Common myeloid progenitor, CD34-positive (primary cell): ENCODE data around the gene ETS2.

Experiments used
- CTCF ChIA-PET: fragments of 350-600 bp; sonication (Branson Sonifier 250); formaldehyde crosslinking; loops from one replicate; lab custom pipeline; 2021; ENCODE audit warnings: antibody characterized with exemption; lab: Charles Lee
- POLR2A ChIA-PET: fragments of 350-600 bp; sonication (Branson Sonifier 250); formaldehyde crosslinking; loops from one replicate; lab custom pipeline; 2021; ENCODE audit warnings: antibody characterized with exemption; lab: Charles Lee
- DNase-seq, 3 donors: peaks; one replicate each; pipeline versions ENCODE4 v3.0.0 to v3.0.0-alpha.2; 2013
- H3K27ac ChIP-seq, 2 experiments: 1 replicate in 1 of 2; 2 replicates in 1 of 2; pipeline ENCODE4 v1.7.0; 2013; ENCODE audit warnings: inconsistent platforms in 2 of 2, low read length in 2 of 2, mild to moderate bottlenecking in 2 of 2, low read depth in 1 of 2, moderate library complexity in 1 of 2; ENCODE audit not compliant: severe bottlenecking in 2 of 2, insufficient read depth in 1 of 2, poor library complexity in 1 of 2
- H3K27me3 ChIP-seq, 5 experiments: replicated peaks in 2 of 5; 1 replicate in 3 of 5; 2 replicates in 2 of 5; pipeline versions ENCODE4 v1.6.1 to v1.7.0; 2013; ENCODE audit warnings: low read length in 4 of 5, mild to moderate bottlenecking in 2 of 5, moderate library complexity in 2 of 5, inconsistent platforms in 1 of 5; ENCODE audit not compliant: insufficient read depth in 5 of 5, control insufficient read depth in 4 of 5
- H3K36me3 ChIP-seq, 4 experiments: 1 replicate in 2 of 4; 2 replicates in 2 of 4; pipeline versions ENCODE4 v1.6.1 to v1.7.0; 2013; ENCODE audit warnings: low read length in 3 of 4, control low read depth in 1 of 4, mild to moderate bottlenecking in 1 of 4; ENCODE audit not compliant: control insufficient read depth in 4 of 4, insufficient read depth in 4 of 4
- H3K4me1 ChIP-seq, 4 experiments: 1 replicate in 3 of 4; 2 replicates in 1 of 4; pipeline versions ENCODE4 v1.6.1 to v1.7.1; 2013; ENCODE audit warnings: low read length in 3 of 4, mild to moderate bottlenecking in 3 of 4, control low read depth in 1 of 4, inconsistent platforms in 1 of 4, moderate library complexity in 1 of 4; ENCODE audit not compliant: control insufficient read depth in 4 of 4, insufficient read depth in 4 of 4; ENCODE audit errors: control extremely low read depth in 1 of 4
- H3K4me3 ChIP-seq, 7 experiments: 1 replicate in 4 of 7; 2 replicates in 3 of 7; pipeline versions ENCODE4 v1.5.1 to v1.7.0; 2013; ENCODE audit warnings: mild to moderate bottlenecking in 7 of 7, low read length in 6 of 7, moderate library complexity in 6 of 7, inconsistent platforms in 2 of 7, low read depth in 2 of 7, control low read depth in 1 of 7; ENCODE audit not compliant: insufficient read depth in 4 of 7, control insufficient read depth in 1 of 7; ENCODE audit errors: extremely low read depth in 1 of 7
- H3K9me3 ChIP-seq, 5 experiments: 1 replicate in 4 of 5; 2 replicates in 1 of 5; pipeline versions ENCODE4 v1.6.1 to v1.7.1; 2013; ENCODE audit warnings: low read length in 4 of 5, mild to moderate bottlenecking in 2 of 5, inconsistent platforms in 1 of 5, low read depth in 1 of 5, moderate library complexity in 1 of 5; ENCODE audit not compliant: control insufficient read depth in 4 of 5, insufficient read depth in 2 of 5; ENCODE audit errors: control extremely low read depth in 1 of 5
- WGBS: methylation state at CpG from one replicate; pipeline ENCODE4 v1.1.5; 2013; ENCODE audit not compliant: insufficient coverage; 5-methylcytosine and 5-hydroxymethylcytosine counted together

ETS2 gene

GRCh38 chr21:38771536-38771935 is 34.2 kb upstream of the ETS2 start:
- Histone ChIP-seq H3K4me1 (peaks cover 6 to 21% (median 13%) of the 10 kb centered on the region in 4 experiments), H3K36me3 (no peaks in the 10 kb centered on the region), H3K9me3 (no peaks in the 10 kb centered on the region), H3K27ac (no peak overlapping the region), H3K4me3 (no peak overlapping the region), H3K27me3 (no peaks in the 10 kb centered on the region)
- no peak for DNase-seq
- CTCF ChIA-PET, result interaction anchor here (1.4 to 2.6 kb wide), 2 partner anchors 11 to 26 kb away, joined by 3 to 12 read pairs; no protein-coding TSS in a partner anchor
- POLR2A ChIA-PET, result no interaction called here

GRCh38 chr21:38772646-38773045 is 33.1 kb upstream of the ETS2 start:
- ChIA-PET POLR2A (no interaction called here), CTCF (interaction anchor here (1.2 to 2.9 kb wide), 3 partner anchors 10 to 25 kb away, joined by 3 to 11 read pairs (median 5); no protein-coding TSS in a partner anchor)
- Histone ChIP-seq H3K27ac (no peak overlapping the region), H3K4me1 (peaks cover 8 to 22% (median 16%) of the 10 kb centered on the region in 4 experiments), H3K4me3 (no peak overlapping the region), H3K27me3 (no peaks in the 10 kb centered on the region), H3K9me3 (no peaks in the 10 kb centered on the region), H3K36me3 (no peaks in the 10 kb centered on the region)
- no peak for DNase-seq

DNA sequence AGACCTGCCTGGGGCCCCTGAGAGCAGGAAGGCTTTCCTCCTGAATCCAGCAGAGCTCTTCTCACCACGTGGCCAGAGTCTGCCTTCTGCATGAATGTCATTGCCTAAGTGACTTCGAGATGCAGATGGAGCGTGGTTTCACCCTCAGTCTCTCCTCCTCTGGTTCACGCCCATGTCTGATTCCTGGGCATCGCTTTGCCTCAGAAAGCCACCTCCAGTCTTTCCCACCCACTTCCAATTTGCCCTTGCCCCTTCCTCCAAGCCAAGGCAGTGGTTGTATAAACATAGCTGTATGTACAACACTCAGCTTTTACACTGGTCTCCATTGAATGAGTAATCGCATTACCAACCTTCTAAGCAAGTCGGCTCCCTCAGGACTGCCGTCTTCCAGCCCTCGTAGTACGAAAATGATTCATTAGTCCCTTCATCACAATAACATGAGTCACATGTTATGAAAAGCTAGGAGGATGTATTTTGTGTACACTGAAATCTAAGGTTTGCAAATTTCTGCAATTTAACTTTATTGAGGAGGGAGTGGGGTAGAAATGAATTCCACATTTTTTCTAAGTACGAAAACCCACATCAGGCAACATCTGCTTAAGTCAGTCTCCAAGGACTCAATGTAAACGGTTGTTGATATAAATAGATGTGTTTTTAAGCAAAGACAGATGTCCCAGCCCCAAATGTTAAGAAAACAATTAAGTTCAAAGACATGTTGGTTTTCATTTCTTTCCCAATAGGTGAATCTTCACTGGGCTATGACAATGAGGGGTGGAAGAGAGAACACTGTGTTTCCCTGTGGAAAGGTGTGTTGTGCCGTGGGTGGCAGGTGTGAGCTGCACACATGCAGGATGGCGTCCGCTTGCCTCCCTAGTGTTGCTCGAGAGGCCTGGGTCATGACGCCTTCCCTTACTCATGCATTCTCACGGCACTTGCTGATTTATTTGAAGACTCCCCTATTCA is 32.3 kb upstream of the ETS2 start:
- Histone ChIP-seq H3K36me3 (no peaks in the 10 kb centered on the region), H3K27ac (no peak overlapping the region), H3K9me3 (peaks cover 0 to 2% (median 0%) of the 10 kb centered on the region in 5 experiments), H3K4me1 (peaks cover 9 to 21% (median 15%) of the 10 kb centered on the region in 4 experiments), H3K27me3 (no peaks in the 10 kb centered on the region), H3K4me3 (no peak overlapping the region)
- WGBS, result 84% methylated on average over 13 of the region's 18 CpGs
- ChIA-PET POLR2A (interaction anchor here (1.0 kb wide), 1 partner anchor 14 kb away, joined by 3 read pairs; no protein-coding TSS in a partner anchor), CTCF (interaction anchor here (1.2 to 2.9 kb wide), 2 partner anchors 9 to 12 kb away, joined by 5 to 11 read pairs; no protein-coding TSS in a partner anchor)
- DNase-seq, result peak in 1 of 3 donors; percentile 29

- Histone ChIP-seq H3K36me3 (no peaks in the 10 kb centered on the region), H3K4me3 (no peak overlapping the region), H3K9me3 (peaks cover 0 to 10% (median 0%) of the 10 kb centered on the region in 5 experiments), H3K4me1 (peaks cover 9 to 15% (median 13%) of the 10 kb centered on the region in 4 experiments), H3K27me3 (no peaks in the 10 kb centered on the region), H3K27ac (no peak overlapping the region)
- 100% methylated on average over 3 of the region's 5 CpGs for WGBS
- ChIA-PET POLR2A (interaction anchor here (0.6 kb wide), 1 partner anchor 13 kb away, joined by 3 read pairs; no protein-coding TSS in a partner anchor), CTCF (interaction anchor here (2.9 kb wide), 1 partner anchor 13 kb away, joined by 11 read pairs; no protein-coding TSS in a partner anchor)
- no peak for DNase-seq
These were observed 31.6 kb upstream of the ETS2 start for GRCh38 chr21:38774152-38774551.

GRCh38 chr21:38774586-38775285 is 31.0 kb upstream of the ETS2 start:
- H3K27ac ChIP-seq, result no peak overlapping the region
- no peaks in the 10 kb centered on the region for H3K36me3 ChIP-seq
- POLR2A ChIA-PET, result interaction anchor here (0.6 kb wide), 1 partner anchor 13 kb away, joined by 3 read pairs; no protein-coding TSS in a partner anchor
- DNase-seq, result no peak
- CTCF ChIA-PET, result interaction anchor here (1.5 to 2.9 kb wide), 3 partner anchors 9 to 17 kb away, joined by 3 to 11 read pairs (median 5); no protein-coding TSS in a partner anchor
- no peaks in the 10 kb centered on the region for H3K27me3 ChIP-seq
- H3K9me3 ChIP-seq, result peaks cover 0 to 10% (median 0%) of the 10 kb centered on the region in 5 experiments
- H3K4me3 ChIP-seq, result no peak overlapping the region
- peaks cover 9 to 15% (median 13%) of the 10 kb centered on the region in 4 experiments for H3K4me1 ChIP-seq
- WGBS, result 94% methylated on average over 8 of the region's 12 CpGs

- H3K36me3 ChIP-seq, result no peaks in the 10 kb centered on the region
- H3K27me3 ChIP-seq, result no peaks in the 10 kb centered on the region
- peaks cover 0 to 10% (median 0%) of the 10 kb centered on the region in 5 experiments for H3K9me3 ChIP-seq
- 86% methylated on average over 1 of the region's 5 CpGs for WGBS
- ChIA-PET CTCF (interaction anchor here (0.7 to 2.0 kb wide), 3 partner anchors 10 to 16 kb away, joined by 3 to 5 read pairs (median 3); no protein-coding TSS in a partner anchor), POLR2A (no interaction called here)
- peaks cover 9 to 22% (median 14%) of the 10 kb centered on the region in 4 experiments for H3K4me1 ChIP-seq
- no peak for DNase-seq
- H3K4me3 ChIP-seq, result no peak overlapping the region
- no peak overlapping the region for H3K27ac ChIP-seq
These were observed 30.0 kb upstream of the ETS2 start for GRCh38 chr21:38775733-38776132.
